H9 (cell line): ENCODE data around the gene HOMER1. TPM values are rescaled to one million over a fixed set of nuclear protein-coding genes. Genes with fewer than 3 reads are reported as not detected.

Experiments
- DNase-seq: peaks from one replicate; pipeline ENCODE4 v3.0.0-alpha.2; 2017
- H2AFZ ChIP-seq: one replicate; pipeline ENCODE4 v1.6.1; 2013; ENCODE audit warnings: mild to moderate bottlenecking, low read length, control low read depth, moderate library complexity
- H2AK5ac ChIP-seq: 2 replicates; pipeline ENCODE4 v1.6.1; 2013; ENCODE audit warnings: low read length, control low read depth, mixed read lengths; ENCODE audit not compliant: insufficient read length
- H2BK120ac ChIP-seq: one replicate; pipeline ENCODE4 v1.6.1; 2013; ENCODE audit warnings: low read depth, mild to moderate bottlenecking, low read length, control low read depth, inconsistent platforms; ENCODE audit not compliant: poor library complexity, severe bottlenecking
- H2BK12ac ChIP-seq: 2 replicates; pipeline ENCODE4 v1.6.1; 2013; ENCODE audit warnings: low read length, control low read depth, mixed read lengths, low read depth; ENCODE audit not compliant: insufficient read length
- H2BK15ac ChIP-seq: 2 replicates; pipeline ENCODE4 v1.6.1; 2013; ENCODE audit warnings: low read depth, low read length, control low read depth
- H2BK20ac ChIP-seq: one replicate; pipeline ENCODE4 v1.6.1; 2013; ENCODE audit warnings: low read depth, mild to moderate bottlenecking, low read length, control low read depth, inconsistent platforms; ENCODE audit not compliant: poor library complexity, severe bottlenecking
- H2BK5ac ChIP-seq: 2 replicates; pipeline ENCODE4 v1.6.1; 2013; ENCODE audit warnings: low read length, control low read depth, mixed read lengths; ENCODE audit not compliant: insufficient read length
- H3K14ac ChIP-seq: 2 replicates; pipeline ENCODE4 v1.6.1; 2013; ENCODE audit warnings: low read length, control low read depth; ENCODE audit not compliant: insufficient read depth
- H3K18ac ChIP-seq: 2 replicates; pipeline ENCODE4 v1.6.1; 2013; ENCODE audit warnings: low read depth, mild to moderate bottlenecking, mixed read lengths, low read length, control low read depth; ENCODE audit not compliant: insufficient read length
- H3K23ac ChIP-seq: 2 replicates; pipeline ENCODE4 v1.6.1; 2013; ENCODE audit warnings: low read length, control low read depth, mixed read lengths, low read depth; ENCODE audit not compliant: insufficient read length
- H3K23me2 ChIP-seq: 2 replicates; pipeline ENCODE4 v1.6.1; 2013; ENCODE audit warnings: low read depth, mild to moderate bottlenecking, mixed read lengths, low read length, control low read depth; ENCODE audit not compliant: insufficient read length, poor library complexity, severe bottlenecking
- H3K27ac ChIP-seq: 2 replicates; pipeline ENCODE4 v1.5.1; 2013; ENCODE audit warnings: low read length, control low read depth, mixed read lengths, low read depth; ENCODE audit not compliant: insufficient read length
- H3K27me3 ChIP-seq: 2 replicates; pipeline ENCODE4 v1.6.1; 2013; ENCODE audit warnings: low read length, control low read depth, inconsistent platforms; ENCODE audit not compliant: insufficient read depth
- H3K4ac ChIP-seq: 2 replicates; pipeline ENCODE4 v1.6.1; 2013; ENCODE audit warnings: low read depth, mild to moderate bottlenecking, control low read depth, inconsistent platforms, low read length, moderate library complexity
- H3K4me1 ChIP-seq: 2 replicates; pipeline ENCODE4 v1.6.1; 2013; ENCODE audit warnings: low read length, control low read depth, inconsistent platforms; ENCODE audit not compliant: insufficient read depth
- H3K4me2 ChIP-seq: 2 replicates; pipeline ENCODE4 v1.6.1; 2013; ENCODE audit warnings: low read length, control low read depth, mixed read lengths; ENCODE audit not compliant: insufficient read length, insufficient read depth
- H3K56ac ChIP-seq: 2 replicates; pipeline ENCODE4 v1.6.1; 2013; ENCODE audit warnings: low read depth, mild to moderate bottlenecking, mixed read lengths, low read length, control low read depth; ENCODE audit not compliant: insufficient read length
- H3K79me1 ChIP-seq: 2 replicates; pipeline ENCODE4 v1.6.1; 2013; ENCODE audit warnings: low read depth, mild to moderate bottlenecking, moderate library complexity, low read length, control low read depth, inconsistent platforms; ENCODE audit not compliant: insufficient read depth, poor library complexity, severe bottlenecking
- H3K79me2 ChIP-seq: 2 replicates; pipeline ENCODE4 v1.6.1; 2013; ENCODE audit warnings: low read length, control low read depth, inconsistent platforms; ENCODE audit not compliant: insufficient read depth
- H3K9ac ChIP-seq: 2 replicates; pipeline ENCODE4 v1.6.1; 2013; ENCODE audit warnings: low read length, control low read depth, mixed read lengths; ENCODE audit not compliant: insufficient read length; ENCODE audit errors: extremely low read depth
- H3K9me3 ChIP-seq: one replicate; pipeline ENCODE4 v1.6.1; 2013; ENCODE audit warnings: low read depth, low read length, inconsistent platforms; ENCODE audit not compliant: control insufficient read depth
- H3T11ph ChIP-seq: one replicate; pipeline ENCODE4 v1.6.1; 2013; ENCODE audit warnings: mild to moderate bottlenecking, low read length, control low read depth, inconsistent platforms
- H4K20me1 ChIP-seq: one replicate; pipeline ENCODE4 v1.6.1; 2013; ENCODE audit not compliant: control insufficient read depth, insufficient read length, insufficient read depth
- H4K5ac ChIP-seq: 2 replicates; pipeline ENCODE4 v1.6.1; 2013; ENCODE audit warnings: low read depth, mild to moderate bottlenecking, mixed read lengths, low read length, control low read depth; ENCODE audit not compliant: insufficient read length
- H4K8ac ChIP-seq: replicated peaks from 2 replicates; pipeline ENCODE4 v1.6.1; 2013; ENCODE audit warnings: low read length, control low read depth, mixed read lengths, low read depth; ENCODE audit not compliant: insufficient read length
- H4K91ac ChIP-seq: 2 replicates; pipeline ENCODE4 v1.6.1; 2013; ENCODE audit warnings: low read depth, mild to moderate bottlenecking, moderate library complexity, mixed read lengths, low read length, control low read depth; ENCODE audit not compliant: insufficient read length
- H3K27ac Mint-ChIP-seq, 3 experiments: 2 replicates in 2 of 3; 3 replicates in 1 of 3; pipeline ENCODE4 v1.8.0; 2020 to 2021; ENCODE audit warnings: mixed read lengths in 3 of 3, mild to moderate bottlenecking in 1 of 3, moderate library complexity in 1 of 3
- H3K27me3 Mint-ChIP-seq: 2 replicates; pipeline ENCODE4 v1.8.0; 2021; ENCODE audit warnings: low read depth, mild to moderate bottlenecking, moderate library complexity, mixed read lengths
- H3K36me3 Mint-ChIP-seq, 3 experiments: 2 replicates in 2 of 3; 3 replicates in 1 of 3; pipeline ENCODE4 v1.8.0; 2020 to 2021; ENCODE audit warnings: low read depth in 3 of 3, mixed read lengths in 3 of 3; ENCODE audit not compliant: insufficient read depth in 1 of 3
- H3K4me1 Mint-ChIP-seq, 2 experiments: 2 replicates each; pipeline ENCODE4 v1.8.0; 2020; ENCODE audit warnings: mixed read lengths in 2 of 2
- H3K4me3 Mint-ChIP-seq, 2 experiments: 2 replicates in 1 of 2; 3 replicates in 1 of 2; pipeline ENCODE4 v1.8.0; 2020 to 2021; ENCODE audit warnings: mild to moderate bottlenecking in 2 of 2, mixed read lengths in 2 of 2, moderate library complexity in 1 of 2
- H3K9me3 Mint-ChIP-seq, 2 experiments: 2 replicates in 1 of 2; 3 replicates in 1 of 2; pipeline ENCODE4 v1.8.0; 2020; ENCODE audit warnings: mild to moderate bottlenecking in 2 of 2, mixed read lengths in 2 of 2, moderate library complexity in 1 of 2
- WGBS: extraction: QIAGEN DNeasy Blood & Tissue Kit; methylation state at CpG from one replicate; pipeline ENCODE4 v1.1.7; 2013; ENCODE audit warnings: missing lambda C conversion rate, low lambda C conversion rate, mixed read lengths; ENCODE audit not compliant: insufficient read length; ENCODE audit errors: extremely low coverage; 5-methylcytosine and 5-hydroxymethylcytosine counted together
- total RNA-seq: library from RNA; stranded (reverse); gene quantifications from 2 replicates; pipeline ENCODE4 v1.2.1, GENCODE V29; 2021
- TF ChIP-seq, protein P1 (sequence below): fragments of 200-600 bp; sonication (generic); conservative IDR thresholded peaks from 3 replicates; pipeline ENCODE4 v1.8.0; 2021; ENCODE audit warnings: antibody characterized with exemption, mild to moderate bottlenecking

Gene HOMER1
- total RNA-seq, 1 experiment from 2014 or later, result 39.5 TPM

DNA sequence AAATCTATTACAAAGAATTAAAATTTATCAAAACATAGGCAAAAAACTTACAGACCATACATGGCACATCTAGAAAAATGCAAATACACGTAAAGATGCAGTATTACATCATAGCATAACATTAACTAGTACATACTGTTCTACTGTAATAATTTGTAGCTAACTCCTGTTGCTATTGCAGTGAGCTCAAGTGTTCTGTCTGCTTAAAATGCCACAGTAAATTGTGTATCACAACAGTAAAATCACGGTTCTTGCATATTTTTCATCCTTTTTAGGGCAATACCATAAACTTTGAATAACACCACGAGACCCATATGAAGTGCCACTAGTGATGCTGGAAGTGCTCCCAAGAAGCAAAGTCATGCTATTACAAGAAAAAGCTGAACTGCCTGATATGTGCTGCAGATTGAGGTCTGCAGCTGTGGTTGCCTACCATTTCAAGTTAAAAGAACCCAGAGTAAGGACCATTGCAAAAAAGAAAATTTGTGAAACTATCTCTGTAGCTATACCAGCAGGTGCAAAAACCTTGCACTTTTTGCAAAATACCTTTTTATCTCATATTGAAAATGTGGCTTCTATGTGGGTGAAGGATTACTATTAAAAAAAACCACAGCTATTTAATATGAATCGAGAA lies 14.2 kb downstream of the HOMER1 start:
- Histone ChIP-seq H4K91ac (no peak overlapping the region), H3K27ac (no peak overlapping the region), H3K27me3 (no peaks in the 10 kb centered on the region), H4K5ac (no peak overlapping the region), H3K56ac (no peak overlapping the region), H2BK20ac (no peak overlapping the region), H3K9ac (no peak overlapping the region), H3K23me2 (no peaks in the 10 kb centered on the region), H3K23ac (no peak overlapping the region), H3K4me1 (peaks cover 7% of the 10 kb centered on the region; the same call in 1 of the 2 replicates), H3K4ac (no peak overlapping the region), H2BK12ac (no peak overlapping the region), H3K9me3 (no peaks in the 10 kb centered on the region), H2BK120ac (no peak overlapping the region), H2BK5ac (no peak overlapping the region), H2AFZ (no peak overlapping the region), H3K79me1 (peaks cover 5% of the 10 kb centered on the region), H2AK5ac (no peak overlapping the region), H4K20me1 (no peaks in the 10 kb centered on the region), H4K8ac (no peak overlapping the region), H3K79me2 (peaks cover 9% of the 10 kb centered on the region; the same call in 1 of the 2 replicates), H3K14ac (no peak overlapping the region), H2BK15ac (no peak overlapping the region), H3K4me2 (no peak overlapping the region), H3T11ph (no peak overlapping the region), H3K18ac (no peak overlapping the region)
- no peak for DNase-seq
- H3K9me3 Mint-ChIP-seq, result no peaks in the 10 kb centered on the region
- H3K4me1 Mint-ChIP-seq, result peaks cover 31 to 36% of the 10 kb centered on the region in 2 experiments
- peaks cover 0 to 5% (median 0%) of the 10 kb centered on the region in 3 experiments; a peak in 2 of 7 replicates for H3K36me3 Mint-ChIP-seq
- no peaks in the 10 kb centered on the region for H3K27me3 Mint-ChIP-seq
- peak overlapping the region in 1 of 3 experiments; percentile 58; a peak in 2 of 7 replicates for H3K27ac Mint-ChIP-seq
- TF ChIP-seq, protein P1, sequence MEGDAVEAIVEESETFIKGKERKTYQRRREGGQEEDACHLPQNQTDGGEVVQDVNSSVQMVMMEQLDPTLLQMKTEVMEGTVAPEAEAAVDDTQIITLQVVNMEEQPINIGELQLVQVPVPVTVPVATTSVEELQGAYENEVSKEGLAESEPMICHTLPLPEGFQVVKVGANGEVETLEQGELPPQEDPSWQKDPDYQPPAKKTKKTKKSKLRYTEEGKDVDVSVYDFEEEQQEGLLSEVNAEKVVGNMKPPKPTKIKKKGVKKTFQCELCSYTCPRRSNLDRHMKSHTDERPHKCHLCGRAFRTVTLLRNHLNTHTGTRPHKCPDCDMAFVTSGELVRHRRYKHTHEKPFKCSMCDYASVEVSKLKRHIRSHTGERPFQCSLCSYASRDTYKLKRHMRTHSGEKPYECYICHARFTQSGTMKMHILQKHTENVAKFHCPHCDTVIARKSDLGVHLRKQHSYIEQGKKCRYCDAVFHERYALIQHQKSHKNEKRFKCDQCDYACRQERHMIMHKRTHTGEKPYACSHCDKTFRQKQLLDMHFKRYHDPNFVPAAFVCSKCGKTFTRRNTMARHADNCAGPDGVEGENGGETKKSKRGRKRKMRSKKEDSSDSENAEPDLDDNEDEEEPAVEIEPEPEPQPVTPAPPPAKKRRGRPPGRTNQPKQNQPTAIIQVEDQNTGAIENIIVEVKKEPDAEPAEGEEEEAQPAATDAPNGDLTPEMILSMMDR, result no peak
- H3K4me3 Mint-ChIP-seq, result no peak overlapping the region
- no CpG with 5 or more reads among the region's 4 CpGs for WGBS
